HEK293T (cell line): ENCODE results near the gene DPP7.

Source experiments
- ARNT ChIP-seq: fragments of 450-650 bp; IDR thresholded peaks from 2 replicates; pipeline ENCODE4 v1.6.1; 2017; ENCODE audit warnings: mild to moderate bottlenecking
- BHLHE40 ChIP-seq: fragments of 450-650 bp; IDR thresholded peaks from 2 replicates; pipeline ENCODE4 v1.6.1; 2016; ENCODE audit warnings: mild to moderate bottlenecking, moderate library complexity, borderline replicate concordance
- CTBP1 ChIP-seq: fragments of 450-650 bp; IDR thresholded peaks from 2 replicates; pipeline ENCODE4 v1.6.1; 2016; ENCODE audit warnings: borderline replicate concordance
- ELF4 ChIP-seq: fragments of 450-650 bp; IDR thresholded peaks from 2 replicates; pipeline ENCODE4 v1.6.1; 2017; ENCODE audit warnings: antibody characterized with exemption
- FOXA1 ChIP-seq: fragments of 450-650 bp; IDR thresholded peaks from 2 replicates; pipeline ENCODE4 v1.6.1; 2016; ENCODE audit warnings: mild to moderate bottlenecking
- FOXK2 ChIP-seq: fragments of 450-650 bp; IDR thresholded peaks from 2 replicates; pipeline ENCODE4 v1.6.1; 2016; ENCODE audit warnings: mild to moderate bottlenecking
- FOXM1 ChIP-seq: fragments of 450-650 bp; IDR thresholded peaks from 2 replicates; pipeline ENCODE4 v1.6.1; 2017; ENCODE audit warnings: mild to moderate bottlenecking, borderline replicate concordance
- HDGF ChIP-seq: fragments of 450-650 bp; IDR thresholded peaks from 2 replicates; pipeline ENCODE4 v1.6.1; 2017; ENCODE audit warnings: antibody characterized with exemption, borderline replicate concordance
- LEF1 ChIP-seq: fragments of 450-650 bp; IDR thresholded peaks from 2 replicates; pipeline ENCODE4 v1.6.1; 2017; ENCODE audit warnings: mild to moderate bottlenecking, borderline replicate concordance
- NFRKB ChIP-seq: fragments of 450-650 bp; IDR thresholded peaks from 2 replicates; pipeline ENCODE4 v1.6.1; 2016; ENCODE audit warnings: mild to moderate bottlenecking, moderate library complexity
- SP1 ChIP-seq: fragments of 450-650 bp; IDR thresholded peaks from 2 replicates; pipeline ENCODE4 v1.6.1; 2017
- SUZ12 ChIP-seq: fragments of 450-650 bp; IDR thresholded peaks from 2 replicates; pipeline ENCODE4 v1.6.1; 2016; ENCODE audit warnings: mild to moderate bottlenecking
- ZNF384 ChIP-seq: fragments of 450-650 bp; IDR thresholded peaks from 2 replicates; pipeline ENCODE4 v1.6.1; 2016
- TF ChIP-seq, protein P1 (sequence below): fragments of 450-650 bp; IDR thresholded peaks from 2 replicates; pipeline ENCODE4 v1.6.1; 2016

DNA sequence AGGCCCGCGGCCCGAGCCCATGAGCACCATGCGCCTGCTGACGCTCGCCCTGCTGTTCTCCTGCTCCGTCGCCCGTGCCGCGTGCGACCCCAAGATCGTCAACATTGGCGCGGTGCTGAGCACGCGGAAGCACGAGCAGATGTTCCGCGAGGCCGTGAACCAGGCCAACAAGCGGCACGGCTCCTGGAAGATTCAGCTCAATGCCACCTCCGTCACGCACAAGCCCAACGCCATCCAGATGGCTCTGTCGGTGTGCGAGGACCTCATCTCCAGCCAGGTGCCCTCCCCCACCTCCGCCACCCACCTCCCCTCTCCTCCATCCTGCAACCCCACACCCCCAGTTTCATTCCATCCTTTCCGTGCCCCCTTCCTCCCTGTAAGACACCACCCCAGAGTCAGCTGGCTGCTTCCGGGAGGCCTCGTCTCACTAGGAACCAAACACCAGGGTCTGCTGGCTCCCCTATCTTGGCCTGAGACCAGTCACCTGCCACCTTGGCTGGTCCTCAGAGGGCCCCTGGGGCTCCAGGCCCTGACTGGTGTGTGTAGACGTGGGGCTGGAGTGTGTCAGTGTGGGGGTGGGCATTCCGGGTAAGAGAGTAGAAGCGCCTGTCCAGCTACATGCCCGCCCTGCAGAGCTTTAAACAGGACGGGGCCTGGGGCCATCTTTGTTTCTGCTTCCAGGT is 25.1 kb upstream of the DPP7 start:
- TF ChIP-seq FOXK2 (no peak), SP1 (no peak), ELF4 (no peak), SUZ12 (no peak), HDGF (no peak), ARNT (no peak), FOXA1 (no peak), FOXM1 (no peak), BHLHE40 (no peak), LEF1 (no peak), CTBP1 (no peak), ZNF384 (no peak), NFRKB (no peak)
- TF ChIP-seq, protein P1, sequence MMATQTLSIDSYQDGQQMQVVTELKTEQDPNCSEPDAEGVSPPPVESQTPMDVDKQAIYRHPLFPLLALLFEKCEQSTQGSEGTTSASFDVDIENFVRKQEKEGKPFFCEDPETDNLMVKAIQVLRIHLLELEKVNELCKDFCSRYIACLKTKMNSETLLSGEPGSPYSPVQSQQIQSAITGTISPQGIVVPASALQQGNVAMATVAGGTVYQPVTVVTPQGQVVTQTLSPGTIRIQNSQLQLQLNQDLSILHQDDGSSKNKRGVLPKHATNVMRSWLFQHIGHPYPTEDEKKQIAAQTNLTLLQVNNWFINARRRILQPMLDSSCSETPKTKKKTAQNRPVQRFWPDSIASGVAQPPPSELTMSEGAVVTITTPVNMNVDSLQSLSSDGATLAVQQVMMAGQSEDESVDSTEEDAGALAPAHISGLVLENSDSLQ: no peak
